Measurements from ENCODE around the gene RIMS3. TPM values are rescaled to one million over a fixed set of nuclear protein-coding genes. Genes with fewer than 3 reads are reported as not detected.

RIMS3 gene
- total RNA-seq, 1 donor from 2014 or later: 17.2 TPM

DNA sequence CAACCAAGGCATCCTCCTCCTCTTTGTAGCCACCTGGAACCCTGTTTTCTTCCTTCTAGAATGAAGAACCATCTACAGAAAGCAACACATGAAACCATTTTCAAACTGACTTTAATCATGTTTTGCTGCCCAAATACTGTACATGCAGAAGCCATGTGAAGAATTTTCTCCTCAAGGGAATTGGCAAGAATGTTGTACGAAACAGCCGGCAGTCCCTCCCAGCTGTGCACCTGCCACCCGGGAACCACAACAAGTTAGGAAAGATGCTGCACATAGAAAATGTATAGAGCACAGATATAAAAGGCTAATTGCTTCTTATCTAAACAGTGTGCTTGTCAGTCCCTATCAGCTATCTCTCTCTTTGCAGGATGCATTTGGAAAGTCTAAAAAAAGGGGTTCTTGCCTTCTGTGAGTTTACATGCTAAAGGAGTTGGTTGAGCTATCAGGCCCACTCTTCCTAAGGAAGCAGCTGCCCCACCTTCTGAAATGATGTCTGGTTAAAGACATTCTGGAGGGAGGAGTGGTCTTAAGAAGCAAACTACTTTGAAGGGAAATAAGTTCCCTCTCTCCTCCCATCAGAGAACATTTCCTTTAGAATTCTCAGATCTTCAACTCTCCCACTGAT lies 44.8 kb downstream of the RIMS3 start:
- no peaks in the 10 kb centered on the region for H3K36me3 Mint-ChIP-seq
- H3K9me3 Mint-ChIP-seq: peaks cover 7% of the 10 kb centered on the region
- DNase-seq (ENCODE audit: low spot score): no peak
- H2AFZ ChIP-seq (replicated peaks): no peak overlapping the region
- H3K4me2 ChIP-seq: no peak overlapping the region
- no peak overlapping the region for H3K4me3 Mint-ChIP-seq
- H3K4me1 Mint-ChIP-seq: no peaks in the 10 kb centered on the region
- H3K79me2 ChIP-seq (ENCODE audit: low read depth): no peaks in the 10 kb centered on the region
- no peaks in the 10 kb centered on the region for H3F3A ChIP-seq (ENCODE audit: low read depth)
- H3K9ac ChIP-seq: no peak overlapping the region
- no peaks in the 10 kb centered on the region for H4K20me1 ChIP-seq (ENCODE audit: low read depth)
- TF ChIP-seq EZH2phosphoT487 (IDR thresholded peaks at IDR 0.05): no peak
- TF ChIP-seq, protein P1, sequence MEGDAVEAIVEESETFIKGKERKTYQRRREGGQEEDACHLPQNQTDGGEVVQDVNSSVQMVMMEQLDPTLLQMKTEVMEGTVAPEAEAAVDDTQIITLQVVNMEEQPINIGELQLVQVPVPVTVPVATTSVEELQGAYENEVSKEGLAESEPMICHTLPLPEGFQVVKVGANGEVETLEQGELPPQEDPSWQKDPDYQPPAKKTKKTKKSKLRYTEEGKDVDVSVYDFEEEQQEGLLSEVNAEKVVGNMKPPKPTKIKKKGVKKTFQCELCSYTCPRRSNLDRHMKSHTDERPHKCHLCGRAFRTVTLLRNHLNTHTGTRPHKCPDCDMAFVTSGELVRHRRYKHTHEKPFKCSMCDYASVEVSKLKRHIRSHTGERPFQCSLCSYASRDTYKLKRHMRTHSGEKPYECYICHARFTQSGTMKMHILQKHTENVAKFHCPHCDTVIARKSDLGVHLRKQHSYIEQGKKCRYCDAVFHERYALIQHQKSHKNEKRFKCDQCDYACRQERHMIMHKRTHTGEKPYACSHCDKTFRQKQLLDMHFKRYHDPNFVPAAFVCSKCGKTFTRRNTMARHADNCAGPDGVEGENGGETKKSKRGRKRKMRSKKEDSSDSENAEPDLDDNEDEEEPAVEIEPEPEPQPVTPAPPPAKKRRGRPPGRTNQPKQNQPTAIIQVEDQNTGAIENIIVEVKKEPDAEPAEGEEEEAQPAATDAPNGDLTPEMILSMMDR (IDR thresholded peaks at IDR 0.05): no peak
- no peak for TF ChIP-seq EZH2 (IDR thresholded peaks at IDR 0.05)
- no peak overlapping the region for H3K4me3 ChIP-seq
- peaks cover 4% of the 10 kb centered on the region for H3K27me3 Mint-ChIP-seq (ENCODE audit: insufficient read depth, low read depth)
- H3K27me3 ChIP-seq: no peaks in the 10 kb centered on the region
- H3K27ac Mint-ChIP-seq: no peak overlapping the region
- no peaks in the 10 kb centered on the region for H3K9me3 ChIP-seq (ENCODE audit: low read depth)
- H3K27ac ChIP-seq: no peak overlapping the region
- no peaks in the 10 kb centered on the region for H3K4me1 ChIP-seq
- no peaks in the 10 kb centered on the region for H3K36me3 ChIP-seq

DNA sequence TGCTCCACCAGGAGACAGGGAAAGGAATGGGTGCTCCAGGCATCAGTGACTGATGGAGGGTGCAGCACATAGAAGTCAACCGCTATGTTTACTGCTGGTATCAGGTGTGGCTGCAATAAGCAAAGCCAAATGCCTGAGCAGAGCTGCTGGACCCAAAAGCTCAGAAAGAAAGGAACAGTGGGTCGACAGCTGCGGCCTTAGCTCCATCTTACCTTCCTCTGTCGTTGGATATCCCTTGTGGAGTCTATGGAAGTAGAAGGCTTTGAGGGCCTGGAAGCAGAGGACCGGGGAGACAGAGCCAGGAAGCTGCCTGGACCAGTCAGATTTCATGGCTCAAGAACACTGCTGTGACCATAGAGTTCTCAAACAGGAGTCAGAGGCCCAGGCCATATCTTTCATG lies 45.3 kb downstream of the RIMS3 start:
- no peaks in the 10 kb centered on the region for H3K4me1 Mint-ChIP-seq
- TF ChIP-seq EZH2phosphoT487 (IDR thresholded peaks at IDR 0.05) (no peak), EZH2 (IDR thresholded peaks at IDR 0.05) (no peak)
- TF ChIP-seq, protein P1 (IDR thresholded peaks at IDR 0.05): no peak
- no peaks in the 10 kb centered on the region for H3K36me3 Mint-ChIP-seq
- Histone ChIP-seq H3K9me3 (ENCODE audit: low read depth) (no peaks in the 10 kb centered on the region), H3K79me2 (ENCODE audit: low read depth) (no peaks in the 10 kb centered on the region), H3K27ac (no peak overlapping the region), H3K4me1 (no peaks in the 10 kb centered on the region), H3K4me2 (no peak overlapping the region), H3K27me3 (no peaks in the 10 kb centered on the region), H4K20me1 (ENCODE audit: low read depth) (no peaks in the 10 kb centered on the region), H3F3A (ENCODE audit: low read depth) (no peaks in the 10 kb centered on the region), H2AFZ (replicated peaks) (no peak overlapping the region), H3K36me3 (no peaks in the 10 kb centered on the region), H3K9ac (no peak overlapping the region), H3K4me3 (no peak overlapping the region)
- peaks cover 7% of the 10 kb centered on the region for H3K9me3 Mint-ChIP-seq
- H3K4me3 Mint-ChIP-seq: no peak overlapping the region
- peaks cover 4% of the 10 kb centered on the region for H3K27me3 Mint-ChIP-seq (ENCODE audit: insufficient read depth, low read depth)
- no peak for DNase-seq (ENCODE audit: low spot score)
- H3K27ac Mint-ChIP-seq: no peak overlapping the region

DNA sequence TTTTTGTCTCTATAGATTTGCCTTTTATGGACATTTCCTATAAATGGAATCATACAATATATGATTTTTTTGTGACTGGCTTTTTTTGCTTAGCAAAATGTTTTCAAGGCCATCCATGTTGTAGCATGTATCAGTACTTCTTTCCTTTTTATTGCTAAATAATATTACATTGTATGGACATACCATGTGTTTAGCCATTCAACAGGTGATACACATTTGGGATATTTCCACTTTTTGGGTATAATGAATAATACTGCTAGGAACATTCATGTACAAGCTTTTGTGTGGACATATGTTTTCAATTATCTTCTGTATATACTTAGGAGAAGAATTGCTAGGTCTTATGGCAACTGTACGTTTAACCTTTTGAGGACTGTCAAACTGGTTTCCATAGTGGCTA lies 47.4 kb downstream of the RIMS3 start:
- H3K79me2 ChIP-seq (ENCODE audit: low read depth): no peaks in the 10 kb centered on the region
- H3F3A ChIP-seq (ENCODE audit: low read depth): no peaks in the 10 kb centered on the region
- no peak overlapping the region for H2AFZ ChIP-seq (replicated peaks)
- H3K4me1 Mint-ChIP-seq: no peaks in the 10 kb centered on the region
- no peaks in the 10 kb centered on the region for H3K36me3 Mint-ChIP-seq
- H4K20me1 ChIP-seq (ENCODE audit: low read depth): no peaks in the 10 kb centered on the region
- H3K9me3 Mint-ChIP-seq: peaks cover 7% of the 10 kb centered on the region
- H3K27ac Mint-ChIP-seq: no peak overlapping the region
- H3K4me3 Mint-ChIP-seq: no peak overlapping the region
- H3K4me1 ChIP-seq: no peaks in the 10 kb centered on the region
- H3K4me3 ChIP-seq: no peak overlapping the region
- H3K27me3 ChIP-seq: no peaks in the 10 kb centered on the region
- DNase-seq (ENCODE audit: low spot score): no peak
- H3K27ac ChIP-seq: no peak overlapping the region
- H3K27me3 Mint-ChIP-seq (ENCODE audit: insufficient read depth, low read depth): peaks cover 2% of the 10 kb centered on the region
- TF ChIP-seq EZH2phosphoT487 (IDR thresholded peaks at IDR 0.05): no peak
- TF ChIP-seq EZH2 (IDR thresholded peaks at IDR 0.05): no peak
- TF ChIP-seq, protein P1 (IDR thresholded peaks at IDR 0.05): no peak
- no peaks in the 10 kb centered on the region for H3K9me3 ChIP-seq (ENCODE audit: low read depth)
- no peak overlapping the region for H3K9ac ChIP-seq
- no peak overlapping the region for H3K4me2 ChIP-seq
- no peaks in the 10 kb centered on the region for H3K36me3 ChIP-seq
